Measurements from ENCODE around the gene ZBTB47. TPM values are rescaled to one million over a fixed set of nuclear protein-coding genes. Genes with fewer than 3 reads are reported as not detected.

ZBTB47 gene
- total and polyA plus RNA-seq, 2 donors (not counting 3 experiments of a cell fraction or from before 2014, with no cell fraction given) = 10.6 to 14.5 TPM

GRCh38 chr3:42710323-42711021 is 57.0 kb downstream of the ZBTB47 start:
- Histone ChIP-seq H3K4me1 (ENCODE audit: control insufficient read depth, extremely low read depth, insufficient read depth, low read length) (no peaks in the 10 kb centered on the region), H2AFZ (ENCODE audit: low read depth, low read length) (no peak overlapping the region), H3K27ac (ENCODE audit: insufficient read depth, low read depth, low read length) (no peak overlapping the region), H3K9ac (replicated peaks; ENCODE audit: extremely low read depth, insufficient read depth, low read length) (no peak overlapping the region), H3K9me1 (replicated peaks; ENCODE audit: control insufficient read depth, extremely low read depth, insufficient read depth, low read length) (no peaks in the 10 kb centered on the region), H3K36me3 (ENCODE audit: control insufficient read depth in 2 of 2, extremely low read depth in 1 of 2, insufficient read depth in 2 of 2, low read length in 2 of 2) (no peaks in the 10 kb centered on the region), H3K27me3 (ENCODE audit: control insufficient read depth in 2 of 2, insufficient read depth in 2 of 2, low read length in 2 of 2) (peaks cover 0 to 2% of the 10 kb centered on the region in 2 experiments), H3K79me2 (ENCODE audit: control insufficient read depth, insufficient read depth, low read length) (no peaks in the 10 kb centered on the region), H4K20me1 (replicated peaks; ENCODE audit: control insufficient read depth, extremely low read depth, insufficient read depth, low read length) (no peaks in the 10 kb centered on the region), H3K4me3 (replicated peaks in 1 of 3; ENCODE audit: insufficient read depth in 1 of 3, low read depth in 1 of 3, low read length in 3 of 3) (no peak overlapping the region), H3K9me3 (replicated peaks; ENCODE audit: control insufficient read depth, insufficient read depth, low read length) (no peaks in the 10 kb centered on the region), H3K4me2 (ENCODE audit: insufficient read depth, low read length) (no peak overlapping the region)
- POLR2A ChIA-PET = no interaction called here
- intact Hi-C loops (cut with micrococcal nuclease) (no loop called here), dilution Hi-C loops (cut with MboI; ENCODE audit: extremely low pct_ligation_motif_present, low sequenced_read_pairs) (no loop called here)
- DNase-seq (ENCODE audit: low read depth, low spot score) (no peak), FAIRE-seq (no peak)
- CTCF ChIA-PET = interaction anchor here (2.2 kb wide), 1 partner anchor 13 kb away, joined by 9 read pairs; no protein-coding TSS in a partner anchor
- TF ChIP-seq MAX (IDR thresholded peaks at IDR 0.05; ENCODE audit: insufficient read depth, insufficient read length) (no peak), MYC (IDR thresholded peaks at IDR 0.05; ENCODE audit: low read depth, low read length) (no peak), POLR2A (IDR thresholded peaks at IDR 0.05; ENCODE audit: low read depth, low read length) (no peak), GATA2 (IDR thresholded peaks at IDR 0.05; ENCODE audit: insufficient read depth, insufficient read length, low read depth, low read length) (no peak), POLR2AphosphoS5 (IDR thresholded peaks at IDR 0.05; ENCODE audit: insufficient read depth, low read depth, low read length) (no peak), JUN (IDR thresholded peaks at IDR 0.05; ENCODE audit: borderline replicate concordance, insufficient read depth, insufficient read length, low read depth) (no peak), EZH2 (IDR thresholded peaks at IDR 0.05; ENCODE audit: borderline replicate concordance, low read depth, low read length, severe bottlenecking) (no peak), FOS (IDR thresholded peaks at IDR 0.05; ENCODE audit: borderline replicate concordance, insufficient read depth, low read length) (no peak)
- TF ChIP-seq, protein P1, sequence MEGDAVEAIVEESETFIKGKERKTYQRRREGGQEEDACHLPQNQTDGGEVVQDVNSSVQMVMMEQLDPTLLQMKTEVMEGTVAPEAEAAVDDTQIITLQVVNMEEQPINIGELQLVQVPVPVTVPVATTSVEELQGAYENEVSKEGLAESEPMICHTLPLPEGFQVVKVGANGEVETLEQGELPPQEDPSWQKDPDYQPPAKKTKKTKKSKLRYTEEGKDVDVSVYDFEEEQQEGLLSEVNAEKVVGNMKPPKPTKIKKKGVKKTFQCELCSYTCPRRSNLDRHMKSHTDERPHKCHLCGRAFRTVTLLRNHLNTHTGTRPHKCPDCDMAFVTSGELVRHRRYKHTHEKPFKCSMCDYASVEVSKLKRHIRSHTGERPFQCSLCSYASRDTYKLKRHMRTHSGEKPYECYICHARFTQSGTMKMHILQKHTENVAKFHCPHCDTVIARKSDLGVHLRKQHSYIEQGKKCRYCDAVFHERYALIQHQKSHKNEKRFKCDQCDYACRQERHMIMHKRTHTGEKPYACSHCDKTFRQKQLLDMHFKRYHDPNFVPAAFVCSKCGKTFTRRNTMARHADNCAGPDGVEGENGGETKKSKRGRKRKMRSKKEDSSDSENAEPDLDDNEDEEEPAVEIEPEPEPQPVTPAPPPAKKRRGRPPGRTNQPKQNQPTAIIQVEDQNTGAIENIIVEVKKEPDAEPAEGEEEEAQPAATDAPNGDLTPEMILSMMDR (IDR thresholded peaks at IDR 0.05; ENCODE audit: extremely low read depth in 1 of 2, insufficient read depth in 1 of 2, low read depth in 1 of 2, low read length in 2 of 2) = no peak
- BruUV-seq (replicated peaks) = no TSS peak
